HG02840 (cell line): ENCODE results near the gene RNF13.
"Not testable (repeated sequence)": the region's sequence is repeated elsewhere in the genome, so short reads cannot be mapped to it uniquely, and the experiment has no call there.

Experiments
- ATAC-seq: cut with Tn5 transposase; IDR thresholded peaks from one replicate; pipeline ENCODE4 v1.9.1; 2021; ENCODE audit warnings: mild to moderate bottlenecking, moderate library complexity, moderate number of reproducible peaks; ENCODE audit not compliant: unreplicated experiment, low FRiP score

Gene RNF13

GRCh38 chr3:149942409-149942808 lies 129.4 kb downstream of the RNF13 start:
- no peak for ATAC-seq

GRCh38 chr3:149943966-149944365 lies 131.0 kb downstream of the RNF13 start:
- ATAC-seq = not testable (repeated sequence)

DNA sequence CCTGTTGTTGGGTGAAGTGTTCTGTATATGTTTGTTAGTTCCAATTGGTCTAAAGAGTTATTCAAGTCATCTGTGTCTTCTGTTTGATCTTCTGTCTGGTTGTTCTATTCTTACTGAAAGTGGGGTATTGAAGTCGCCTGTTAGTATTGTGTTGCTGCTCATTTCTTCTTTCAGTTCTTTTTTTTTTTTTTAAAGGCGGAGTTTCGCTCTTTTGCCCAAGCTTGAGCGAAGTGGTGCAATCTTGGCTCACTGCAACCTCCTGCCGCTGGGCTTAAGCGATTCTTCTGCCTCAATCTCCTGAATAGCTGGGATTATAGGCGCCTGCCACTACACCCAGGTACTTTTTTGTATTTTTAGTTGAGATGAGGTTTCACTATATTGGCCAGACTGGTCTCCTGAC lies 134.2 kb downstream of the RNF13 start:
- no peak for ATAC-seq

- no peak for ATAC-seq
These were observed 136.2 kb downstream of the RNF13 start for GRCh38 chr3:149949181-149949580.

DNA sequence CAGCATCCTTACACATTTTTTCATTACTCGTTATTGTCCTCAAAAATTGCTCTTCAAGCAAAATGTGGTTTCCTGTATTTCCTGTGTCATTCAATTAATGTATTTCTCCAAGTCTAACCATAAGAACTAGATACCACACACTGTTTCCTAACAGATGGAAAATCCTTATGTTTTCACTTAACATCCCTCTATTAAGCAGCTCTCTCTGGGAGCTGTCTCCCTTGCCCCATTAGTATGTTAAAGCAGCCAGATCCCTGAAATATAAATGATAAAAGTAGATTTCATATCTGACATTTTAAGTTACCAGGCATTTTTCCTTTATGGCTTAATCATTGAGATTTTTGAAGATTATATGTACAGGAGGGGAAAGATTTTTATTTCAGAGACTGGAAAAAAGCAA lies 141.8 kb downstream of the RNF13 start:
- no peak for ATAC-seq

DNA sequence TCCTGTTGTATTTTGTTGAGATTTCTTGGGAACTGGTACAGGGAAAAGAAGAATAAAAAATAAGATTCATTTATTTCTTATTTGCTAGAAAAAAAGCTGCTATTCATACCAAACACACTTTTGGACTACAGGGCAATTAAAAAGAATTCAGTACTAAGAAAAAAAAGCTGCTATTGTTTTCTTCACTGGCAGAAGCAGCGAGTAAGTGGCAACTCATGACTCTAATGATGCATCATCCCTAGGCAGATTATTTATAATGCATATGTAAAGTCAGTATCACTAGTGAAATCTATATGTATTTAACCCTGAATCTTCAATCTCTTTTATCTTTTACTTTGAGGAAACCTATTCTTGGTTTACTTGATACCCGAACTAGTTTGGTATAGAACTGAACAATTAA lies 142.4 kb downstream of the RNF13 start:
- no peak for ATAC-seq

- no peak for ATAC-seq
These were observed 144.5 kb downstream of the RNF13 start for GRCh38 chr3:149957361-149958125.

GRCh38 chr3:149958171-149958796 lies 145.3 kb downstream of the RNF13 start:
- no peak for ATAC-seq

DNA sequence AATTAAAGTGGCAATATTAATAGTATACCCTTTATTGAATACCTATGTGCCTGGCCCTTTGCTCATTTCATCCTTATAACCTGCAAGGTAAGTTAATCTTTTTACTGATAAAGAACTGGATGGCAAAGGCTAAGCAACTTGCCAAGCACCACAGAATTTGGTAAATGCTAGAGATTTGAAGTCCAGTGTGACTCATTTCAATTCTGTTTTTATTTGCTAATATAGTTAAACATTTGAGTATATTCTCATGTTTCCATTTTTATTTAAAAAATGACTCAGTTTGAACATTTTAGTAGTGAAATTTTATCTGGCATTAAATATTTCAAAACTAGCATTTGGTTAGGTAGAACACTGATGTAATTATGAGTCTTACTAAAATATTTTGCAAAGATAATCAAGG lies 146.4 kb downstream of the RNF13 start:
- ATAC-seq = no peak

DNA sequence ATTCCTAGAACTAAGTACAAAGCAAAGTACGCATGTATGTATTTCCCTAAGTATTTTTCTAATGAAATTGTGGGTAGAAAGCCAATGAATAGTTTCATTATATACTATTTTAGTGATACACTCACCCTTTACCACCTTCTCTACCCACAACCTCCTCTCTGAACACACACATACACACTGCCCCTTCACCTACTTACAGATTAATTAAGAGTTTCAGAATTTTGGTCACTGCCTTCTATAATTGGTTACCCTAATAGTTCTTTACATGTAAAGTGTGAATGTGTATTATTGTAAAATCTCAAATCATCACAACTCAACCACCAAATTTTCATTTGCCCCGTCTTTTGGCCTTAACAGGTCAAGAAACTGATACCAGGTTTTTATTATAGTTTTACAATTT lies 150.5 kb downstream of the RNF13 start:
- ATAC-seq = no peak

GRCh38 chr3:149964291-149964690 lies 151.3 kb downstream of the RNF13 start:
- no peak for ATAC-seq

DNA sequence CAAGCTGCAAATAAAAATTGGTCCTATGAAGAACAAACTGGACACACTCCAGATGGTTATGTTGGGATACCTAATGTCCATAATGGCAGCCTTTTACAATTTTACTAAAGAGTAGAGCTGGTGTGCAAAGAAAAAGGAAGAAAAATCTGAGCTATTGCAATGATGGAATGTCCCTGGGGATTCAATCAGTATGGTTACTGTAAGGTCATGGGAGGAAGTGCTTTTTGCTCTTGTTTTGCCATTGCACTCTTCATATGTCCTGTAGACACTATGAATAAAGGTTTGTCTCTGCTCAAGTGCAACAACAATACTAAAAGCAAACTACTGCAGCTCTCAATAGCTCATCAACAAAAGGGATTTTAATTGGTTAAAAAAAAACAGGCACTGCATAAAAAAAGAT lies 152.3 kb downstream of the RNF13 start:
- no peak for ATAC-seq

DNA sequence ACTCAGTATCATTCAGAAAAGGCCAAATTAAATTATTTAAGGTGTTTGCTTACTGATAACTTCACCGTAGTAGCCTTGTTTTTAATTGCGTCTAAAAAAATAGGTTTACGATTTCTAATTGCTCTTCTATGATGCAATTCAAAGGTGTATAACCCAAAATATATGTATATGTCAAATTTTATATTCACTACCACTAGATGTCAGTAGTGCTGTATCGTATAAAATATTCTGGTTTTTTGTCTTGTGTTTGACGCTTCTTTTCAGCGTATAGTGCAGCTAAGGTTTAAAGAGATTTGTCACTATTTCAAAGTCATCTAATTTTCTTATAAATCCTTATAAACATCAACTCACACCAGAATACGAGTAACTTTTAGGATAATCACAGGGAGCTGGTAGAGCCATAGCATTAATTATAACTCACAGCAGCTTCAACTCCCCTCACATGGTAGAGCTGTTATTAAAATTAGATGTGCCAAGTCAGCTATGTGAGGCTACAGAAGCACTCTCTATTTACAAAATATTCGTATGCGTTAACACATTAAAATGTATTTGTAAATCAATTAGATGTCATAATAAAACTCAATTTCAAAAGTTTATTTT lies 154.2 kb downstream of the RNF13 start:
- ATAC-seq = no peak

DNA sequence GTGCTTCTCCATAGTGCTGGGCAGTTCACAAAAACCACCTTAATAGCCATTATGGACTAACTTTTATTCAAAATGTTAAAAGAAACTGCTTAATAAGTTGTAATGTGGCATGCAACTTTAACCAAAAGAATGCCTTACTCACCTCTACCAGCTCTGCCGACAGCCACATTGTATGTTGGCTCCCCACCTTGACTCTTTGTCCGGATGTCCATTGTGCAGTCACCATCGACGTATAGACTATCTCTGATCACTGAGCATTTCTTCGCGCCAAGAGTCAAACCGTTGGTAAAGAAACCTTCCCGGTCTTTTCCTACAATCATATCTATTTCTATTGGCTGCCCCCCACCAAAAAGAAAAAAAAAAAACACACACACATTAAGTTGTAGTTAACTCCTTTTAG lies 155.2 kb downstream of the RNF13 start:
- ATAC-seq = no peak

DNA sequence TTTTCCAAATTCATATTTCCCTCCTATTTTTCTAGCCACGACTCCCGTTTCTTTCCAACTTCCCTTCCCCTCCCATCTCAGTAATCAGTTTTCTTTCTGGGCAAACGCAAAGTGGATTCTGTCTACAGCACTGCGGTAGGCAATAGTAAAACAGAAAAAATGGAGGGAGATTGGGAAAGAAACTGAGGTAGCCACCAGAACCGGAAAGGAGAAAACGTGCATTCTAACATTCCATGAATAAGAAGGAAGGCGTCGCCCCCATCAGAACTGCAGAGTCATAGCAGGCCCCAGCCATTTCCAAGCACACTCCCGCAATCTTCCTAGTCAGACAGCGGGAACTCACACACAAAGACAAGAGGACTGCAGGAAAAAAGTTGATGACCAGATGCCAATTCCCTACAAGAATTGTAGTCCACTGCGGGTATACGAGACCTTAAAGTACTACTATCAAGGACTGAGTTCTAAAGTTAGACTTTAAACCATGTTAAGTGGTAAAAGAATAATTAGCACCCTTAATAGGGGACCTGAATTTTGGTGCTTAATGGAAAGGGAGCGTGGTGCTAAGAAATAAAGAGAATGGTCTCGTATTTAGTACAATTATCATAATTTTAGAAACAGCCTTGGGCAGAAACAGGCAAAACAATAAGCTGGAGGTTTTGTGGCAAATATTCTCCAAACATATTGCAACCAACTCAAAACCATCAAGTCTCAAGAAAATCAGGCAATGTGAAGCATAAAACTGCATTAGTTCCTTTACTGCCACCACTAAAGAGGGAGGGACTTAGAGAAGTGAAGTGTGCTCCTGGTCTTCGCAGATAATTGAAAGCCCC lies 156.3 kb downstream of the RNF13 start:
- no peak for ATAC-seq

DNA sequence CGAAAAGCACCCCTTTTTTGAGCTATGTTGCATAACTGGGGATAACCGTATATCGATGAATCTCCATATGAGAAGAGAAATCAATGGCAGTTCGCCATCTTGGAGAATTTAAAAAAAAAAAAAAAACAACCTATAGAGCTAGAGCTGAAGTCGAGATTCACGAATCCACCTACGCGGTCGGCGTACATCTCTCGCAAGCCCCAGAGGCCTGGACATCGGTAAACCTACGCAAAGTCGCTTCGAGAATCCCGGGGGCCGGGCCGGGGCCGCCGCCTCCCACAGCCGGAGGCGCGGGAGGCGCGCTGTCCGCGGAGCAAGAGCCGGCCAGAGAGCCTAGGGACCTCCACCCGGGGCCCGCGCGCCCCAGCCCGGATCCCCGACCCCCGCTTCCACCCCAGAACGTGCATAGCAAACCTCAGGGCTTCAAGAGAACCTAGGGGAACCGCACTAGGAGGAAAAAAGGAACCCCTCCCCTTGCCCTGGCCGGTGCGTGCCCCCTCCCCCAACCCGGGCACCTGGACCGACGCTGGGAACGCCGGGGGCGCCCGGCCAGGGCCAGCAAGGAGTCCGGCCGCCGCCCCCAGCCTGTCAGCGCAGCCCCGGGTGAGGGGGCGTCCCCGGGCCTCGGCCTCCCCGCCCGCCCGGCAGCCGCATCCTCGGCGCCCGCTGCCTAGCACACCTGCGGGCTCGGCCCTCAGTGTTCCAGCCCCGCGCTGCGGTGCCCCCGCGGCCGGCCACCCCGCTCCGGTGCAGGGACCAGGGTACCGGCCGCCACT lies 157.1 kb downstream of the RNF13 start:
- ATAC-seq = peak; percentile 58

DNA sequence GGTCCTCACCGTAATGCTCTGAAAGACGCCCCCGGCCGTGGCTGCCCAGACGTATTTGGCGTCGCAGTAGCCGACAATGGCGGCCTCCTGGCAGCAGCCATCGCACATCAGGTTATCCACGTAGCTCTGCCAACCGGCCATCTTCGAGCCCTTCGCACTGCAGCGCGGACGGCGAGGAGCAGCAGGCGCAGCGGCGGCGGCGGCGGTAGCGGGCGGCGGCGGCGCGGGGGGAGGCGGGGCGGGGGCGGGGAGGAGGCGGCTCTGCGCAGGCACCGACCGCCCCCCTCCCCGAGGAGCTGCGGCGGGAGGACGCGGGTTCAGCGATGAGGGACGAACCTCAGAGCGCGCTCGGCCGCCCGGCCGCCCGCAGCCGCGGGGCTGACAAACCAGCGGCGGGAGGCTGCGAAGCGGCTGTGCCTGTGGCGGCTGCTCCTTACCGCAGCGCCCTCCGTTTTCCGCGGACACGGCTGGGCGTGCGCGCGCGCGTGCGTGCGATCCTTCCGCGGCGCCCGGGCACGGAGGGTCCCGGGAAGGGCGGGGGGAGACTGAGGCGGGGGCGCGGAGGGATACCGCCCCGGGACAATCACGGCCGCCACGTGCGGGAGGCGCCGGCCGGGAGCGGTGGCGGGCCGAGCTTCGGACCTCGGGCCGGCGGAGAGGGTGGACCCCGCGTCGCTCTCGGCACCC lies 157.8 kb downstream of the RNF13 start, which contains the start of gene PFN2:
TSS of gene PFN2 (minus strand) at position 180 of the 687 bp plus-strand sequence. CDS start at position 141, 39 bp downstream.
- peak; percentile 44 for ATAC-seq

DNA sequence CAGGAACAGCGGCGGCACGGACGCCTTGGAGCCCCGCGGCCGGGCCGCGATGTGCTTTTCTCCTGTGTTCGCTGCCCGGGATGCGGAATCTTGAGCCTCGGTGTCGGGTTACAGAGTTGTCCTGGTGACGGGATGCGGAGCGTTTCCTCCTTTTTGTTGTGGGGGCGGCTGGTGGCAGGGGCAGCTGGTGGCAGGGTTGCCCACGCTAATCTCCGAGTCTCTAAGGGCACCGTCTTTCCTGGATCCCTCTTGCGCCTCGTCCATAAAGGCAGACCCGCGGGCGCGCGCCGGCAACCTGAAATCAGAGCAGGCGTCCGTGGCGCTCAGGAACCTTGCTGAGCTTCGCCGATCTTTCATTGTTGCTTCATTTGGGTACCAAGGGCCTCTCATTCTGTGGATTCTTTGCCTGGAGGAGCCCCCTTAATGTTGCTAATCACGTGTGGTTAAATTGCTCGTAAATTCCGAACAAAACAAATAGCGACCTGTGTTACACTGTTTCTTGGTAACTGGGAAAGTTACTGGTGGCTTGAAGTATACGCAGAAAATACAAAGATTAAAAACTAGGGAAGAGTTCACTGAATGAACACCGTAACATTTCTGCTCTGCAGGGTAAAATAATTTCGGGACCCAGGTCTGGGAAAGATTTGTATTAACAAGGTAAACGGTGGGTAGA lies 158.5 kb downstream of the RNF13 start:
- no peak for ATAC-seq

DNA sequence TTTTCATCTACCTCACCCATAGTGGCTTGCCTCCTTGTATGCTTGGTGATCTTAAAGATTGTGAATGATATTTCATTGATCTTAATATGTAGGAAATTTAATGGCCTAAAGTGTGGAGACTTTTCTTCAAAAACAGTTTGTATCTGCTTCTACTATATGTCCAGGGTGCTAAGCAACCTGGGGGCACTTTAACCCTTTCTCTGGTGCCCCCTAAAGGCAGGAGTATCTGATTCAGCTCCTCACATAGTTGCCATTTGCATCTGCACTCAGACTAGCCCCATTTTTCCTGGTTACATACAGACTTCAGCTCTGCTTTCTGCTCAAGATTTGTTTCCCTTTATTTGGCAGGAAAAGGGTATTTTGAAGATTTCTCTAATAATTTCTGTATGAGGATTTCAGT lies 162.9 kb downstream of the RNF13 start:
- no peak for ATAC-seq
